ENCODE measurements around the gene MPHOSPH6. TPM values are rescaled to one million over a fixed set of nuclear protein-coding genes. Genes with fewer than 3 reads are reported as not detected.

MPHOSPH6 gene
- 24.3 and 28.7 TPM in 2 replicates for total RNA-seq

DNA sequence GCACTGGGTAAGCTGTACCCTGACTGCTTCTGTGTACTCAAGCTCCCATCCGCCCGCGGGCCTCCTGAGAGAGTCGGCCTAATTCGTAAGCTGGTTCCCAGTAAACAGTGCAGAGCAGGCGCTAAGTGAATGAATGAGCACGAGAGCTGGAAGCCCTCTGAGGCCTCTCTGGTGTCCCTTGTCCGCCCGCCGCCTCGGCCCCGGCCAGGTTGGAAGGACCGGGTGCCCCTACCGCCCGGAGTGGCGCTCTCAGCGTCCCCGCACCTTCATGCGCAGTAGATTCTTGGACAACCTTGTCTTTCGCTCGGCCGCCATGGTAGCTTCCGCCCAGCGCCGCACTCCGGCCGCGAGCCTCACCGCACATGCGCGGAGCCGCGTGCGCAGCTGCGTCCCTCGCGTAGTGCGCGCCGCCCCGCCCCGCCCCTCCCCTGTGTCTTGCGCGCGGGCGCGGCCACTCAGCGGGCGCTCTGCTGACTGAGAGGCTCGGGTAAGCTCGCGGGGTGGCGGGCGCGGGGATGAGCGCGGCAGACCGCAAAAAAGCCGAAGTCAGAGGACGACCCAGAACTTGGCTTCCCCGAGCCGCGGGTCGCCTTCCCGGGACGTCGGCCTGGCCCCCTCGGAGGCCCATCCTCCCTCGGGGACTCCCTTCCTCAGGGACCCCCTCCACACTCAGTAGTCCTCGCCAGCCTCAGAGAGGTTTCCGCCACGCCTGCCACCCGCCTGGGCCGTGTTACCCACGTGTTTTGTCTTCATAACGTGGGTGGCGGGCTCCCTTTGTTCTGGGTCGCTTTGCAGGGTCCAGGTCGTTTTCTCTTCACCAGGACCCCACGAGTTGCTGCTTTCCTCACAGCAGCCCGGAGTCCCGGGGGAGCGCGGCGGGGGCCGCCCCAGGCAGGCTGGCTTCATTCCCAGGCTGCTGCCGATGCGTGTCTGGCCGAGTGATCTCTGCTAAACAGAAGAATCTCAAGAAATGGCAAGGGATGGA is at the start of gene MPHOSPH6:
MPHOSPH6 (minus strand) TSS at position 364 of the 985 bp plus-strand sequence; CDS start at position 315, 49 bp downstream.

Other genes with a start within 250 kb of the MPHOSPH6 start
- gene SDR42E1, start 158.8 kb downstream of the MPHOSPH6 start, total RNA-seq: 0.36 and 0.66 TPM in 2 replicates
- 0.45 and 1.7 TPM in 2 replicates for gene HSD17B2, start 135.0 kb downstream of the MPHOSPH6 start, total RNA-seq